Measurements from ENCODE around the gene TRIL.

Gene TRIL

GRCh38 chr7:28940741-28941384 lies 17.3 kb downstream of the TRIL start:
- no peak for DNase-seq (ENCODE audit: extremely low read depth, insufficient read length)
- peaks cover 2% of the 10 kb centered on the region; the same call in 1 of the 2 replicates for H3K27me3 ChIP-seq (replicated peaks; ENCODE audit: control insufficient read depth, insufficient read depth, low read length)
- H3K36me3 ChIP-seq (ENCODE audit: control insufficient read depth, insufficient read depth, low read length) = no peaks in the 10 kb centered on the region
- no peak for TF ChIP-seq CTCF (IDR thresholded peaks at IDR 0.05; ENCODE audit: insufficient read depth, low read length, poor library complexity, severe bottlenecking)
- H3K4me3 ChIP-seq (replicated peaks; ENCODE audit: low read depth, low read length) = no peak overlapping the region

- H3K27me3 ChIP-seq (replicated peaks; ENCODE audit: control insufficient read depth, insufficient read depth, low read length) = peaks cover 2% of the 10 kb centered on the region; the same call in 1 of the 2 replicates
- no peak overlapping the region for H3K4me3 ChIP-seq (replicated peaks; ENCODE audit: low read depth, low read length)
- H3K36me3 ChIP-seq (ENCODE audit: control insufficient read depth, insufficient read depth, low read length) = no peaks in the 10 kb centered on the region
- no peak for TF ChIP-seq CTCF (IDR thresholded peaks at IDR 0.05; ENCODE audit: insufficient read depth, low read length, poor library complexity, severe bottlenecking)
- DNase-seq (ENCODE audit: extremely low read depth, insufficient read length) = no peak
Observed at GRCh38 chr7:28939844-28940544, 18.1 kb downstream of the TRIL start.

GRCh38 chr7:28939367-28939766 lies 18.8 kb downstream of the TRIL start:
- no peak for DNase-seq (ENCODE audit: extremely low read depth, insufficient read length)
- Histone ChIP-seq H3K36me3 (ENCODE audit: control insufficient read depth, insufficient read depth, low read length) (no peaks in the 10 kb centered on the region), H3K4me3 (replicated peaks; ENCODE audit: low read depth, low read length) (no peak overlapping the region), H3K27me3 (replicated peaks; ENCODE audit: control insufficient read depth, insufficient read depth, low read length) (peaks cover 2% of the 10 kb centered on the region; the same call in 1 of the 2 replicates)
- no peak for TF ChIP-seq CTCF (IDR thresholded peaks at IDR 0.05; ENCODE audit: insufficient read depth, low read length, poor library complexity, severe bottlenecking)

GRCh38 chr7:28937619-28938018 lies 20.5 kb downstream of the TRIL start:
- peaks cover 2% of the 10 kb centered on the region; the same call in 1 of the 2 replicates for H3K27me3 ChIP-seq (replicated peaks; ENCODE audit: control insufficient read depth, insufficient read depth, low read length)
- TF ChIP-seq CTCF (IDR thresholded peaks at IDR 0.05; ENCODE audit: insufficient read depth, low read length, poor library complexity, severe bottlenecking) = no peak
- DNase-seq (ENCODE audit: extremely low read depth, insufficient read length) = no peak
- H3K4me3 ChIP-seq (replicated peaks; ENCODE audit: low read depth, low read length) = no peak overlapping the region
- H3K36me3 ChIP-seq (ENCODE audit: control insufficient read depth, insufficient read depth, low read length) = no peaks in the 10 kb centered on the region

GRCh38 chr7:28937103-28937502 lies 21.0 kb downstream of the TRIL start:
- Histone ChIP-seq H3K36me3 (ENCODE audit: control insufficient read depth, insufficient read depth, low read length) (no peaks in the 10 kb centered on the region), H3K27me3 (replicated peaks; ENCODE audit: control insufficient read depth, insufficient read depth, low read length) (peaks cover 2% of the 10 kb centered on the region; the same call in 1 of the 2 replicates), H3K4me3 (replicated peaks; ENCODE audit: low read depth, low read length) (no peak overlapping the region)
- TF ChIP-seq CTCF (IDR thresholded peaks at IDR 0.05; ENCODE audit: insufficient read depth, low read length, poor library complexity, severe bottlenecking) = no peak
- DNase-seq (ENCODE audit: extremely low read depth, insufficient read length) = no peak

Measured in GM06990 (cell line).